Calu3 (cell line): ENCODE data around the gene NEUROD2. TPM values are rescaled to one million over a fixed set of nuclear protein-coding genes. Genes with fewer than 3 reads are reported as not detected.
A peak's percentile ranks its signal among the peaks of the same experiment; 100 is the strongest.

ENCODE experiments used
- BruUV-seq: library from RNA; stranded (reverse); fragments of 400-500 nt; replicated peaks from 2 replicates; lab custom pipeline; 2021; lab: Mats Ljungman, UMichigan
- CTCF ChIA-PET: fragments of 300-600 bp; sonication (Branson Sonifier 250); formaldehyde crosslinking; loops from one replicate; lab custom pipeline; 2022; ENCODE audit warnings: antibody characterized with exemption; lab: Charles Lee
- DNase-seq: peaks from one replicate; pipeline ENCODE4 v3.0.0; 2022
- H3K27ac Mint-ChIP-seq: one replicate; pipeline ENCODE4 v1.8.0; 2022; ENCODE audit warnings: mixed read lengths; ENCODE audit not compliant: unreplicated experiment
- H3K27me3 Mint-ChIP-seq: one replicate; pipeline ENCODE4 v1.8.0; 2022; ENCODE audit warnings: mixed read lengths; ENCODE audit not compliant: unreplicated experiment
- H3K36me3 Mint-ChIP-seq: one replicate; pipeline ENCODE4 v1.8.0; 2022; ENCODE audit warnings: mild to moderate bottlenecking, moderate library complexity, mixed read lengths; ENCODE audit not compliant: insufficient read depth, unreplicated experiment
- H3K4me1 Mint-ChIP-seq: one replicate; pipeline ENCODE4 v1.8.0; 2022; ENCODE audit warnings: mild to moderate bottlenecking, low read depth, mixed read lengths; ENCODE audit not compliant: unreplicated experiment
- H3K4me3 Mint-ChIP-seq: one replicate; pipeline ENCODE4 v1.8.0; 2022; ENCODE audit warnings: mild to moderate bottlenecking, low read depth, moderate library complexity, mixed read lengths; ENCODE audit not compliant: unreplicated experiment
- H3K9me3 Mint-ChIP-seq: one replicate; pipeline ENCODE4 v1.8.0; 2022; ENCODE audit warnings: low read depth, mixed read lengths; ENCODE audit not compliant: unreplicated experiment
- CTCF ChIP-seq: fragments of 200-600 bp; IDR thresholded peaks from one replicate; pipeline ENCODE4 v1.8.0; 2022; ENCODE audit warnings: antibody characterized with exemption; ENCODE audit not compliant: unreplicated experiment
- intact Hi-C: fragments of 100-400 bp; cut with micrococcal nuclease; formaldehyde crosslinking; loops from one replicate; pipeline ENCODE4 v1.10.0; 2022; ENCODE audit not compliant: unreplicated experiment
- total RNA-seq: library from RNA; stranded (reverse); gene quantifications from 2 replicates; pipeline ENCODE4 v1.2.3, GENCODE V29; 2022

Gene NEUROD2
- total RNA-seq, 1 experiment from 2014 or later = not detected

GRCh38 chr17:39617100-39617445 lies 9.4 kb upstream of the NEUROD2 start:
- BruUV-seq = TSS peak; percentile 74
- H3K27me3 Mint-ChIP-seq = peaks cover 97% of the 10 kb centered on the region

GRCh38 chr17:39615434-39615833 lies 7.7 kb upstream of the NEUROD2 start:
- Mint-ChIP-seq H3K4me3 (no peak overlapping the region), H3K9me3 (no peaks in the 10 kb centered on the region), H3K27me3 (peaks cover 99% of the 10 kb centered on the region), H3K27ac (no peak overlapping the region), H3K4me1 (peaks cover 34% of the 10 kb centered on the region), H3K36me3 (peaks cover 51% of the 10 kb centered on the region)
- CTCF ChIA-PET = interaction anchor here (0.6 to 161.2 kb wide), 19 partner anchors 5 to 559 kb away, joined by 3 to 42089 read pairs (median 8); partner anchors contain the start of genes ERBB2, GRB7, GSDMA and GSDMB
- DNase-seq = no peak
- TF ChIP-seq CTCF = no peak
- intact Hi-C loops = loop anchor here (5.0 kb wide), 1 partner anchor 482 kb away; no protein-coding TSS in a partner anchor
- no TSS peak for BruUV-seq

More at GRCh38 chr17:39617100-39617445, 9.4 kb upstream of the NEUROD2 start:
- CTCF ChIA-PET = interaction anchor here (0.6 to 161.2 kb wide), 29 partner anchors 4 to 1000 kb away, joined by 3 to 42089 read pairs (median 7); partner anchors contain the start of genes CSF3, ERBB2, GRB7 and GSDMA
- Mint-ChIP-seq H3K4me3 (peak overlapping the region; percentile 76), H3K9me3 (no peaks in the 10 kb centered on the region), H3K4me1 (peaks cover 42% of the 10 kb centered on the region), H3K36me3 (peaks cover 58% of the 10 kb centered on the region), H3K27ac (peak overlapping the region; percentile 2)
- TF ChIP-seq CTCF = no peak
- intact Hi-C loops = loop anchor here (2.0 to 5.0 kb wide), 2 partner anchors 14 to 480 kb away; no protein-coding TSS in a partner anchor
- DNase-seq = no peak

- BruUV-seq = no TSS peak
- H3K9me3 Mint-ChIP-seq = no peaks in the 10 kb centered on the region
- peaks cover 51% of the 10 kb centered on the region for H3K36me3 Mint-ChIP-seq
- no peak for TF ChIP-seq CTCF
- peaks cover 99% of the 10 kb centered on the region for H3K27me3 Mint-ChIP-seq
- peaks cover 34% of the 10 kb centered on the region for H3K4me1 Mint-ChIP-seq
- no peak overlapping the region for H3K4me3 Mint-ChIP-seq
- peak; percentile 75 for DNase-seq
- no peak overlapping the region for H3K27ac Mint-ChIP-seq
- CTCF ChIA-PET = interaction anchor here (0.6 to 161.2 kb wide), 19 partner anchors 6 to 560 kb away, joined by 3 to 42089 read pairs (median 8); partner anchors contain the start of genes ERBB2, GRB7, GSDMA and GSDMB
- intact Hi-C loops = loop anchor here (5.0 kb wide), 1 partner anchor 483 kb away; no protein-coding TSS in a partner anchor
Observed at GRCh38 chr17:39614545-39615157, 6.9 kb upstream of the NEUROD2 start.

- H3K27ac Mint-ChIP-seq = peak overlapping the region; percentile 2
- H3K4me3 Mint-ChIP-seq = no peak overlapping the region
- peak; percentile 84 for DNase-seq
- peaks cover 41% of the 10 kb centered on the region for H3K36me3 Mint-ChIP-seq
- no TSS peak for BruUV-seq
- H3K9me3 Mint-ChIP-seq = no peaks in the 10 kb centered on the region
- H3K4me1 Mint-ChIP-seq = peaks cover 19% of the 10 kb centered on the region
- peaks cover 99% of the 10 kb centered on the region for H3K27me3 Mint-ChIP-seq
- no peak for TF ChIP-seq CTCF
- intact Hi-C loops = no loop called here
- CTCF ChIA-PET = interaction anchor here (0.6 to 161.2 kb wide), 30 partner anchors 8 to 1718 kb away, joined by 3 to 42089 read pairs (median 4); partner anchors contain the start of genes ERBB2, GRB7, GSDMA and GSDMB
Observed at GRCh38 chr17:39612935-39613464, 5.3 kb upstream of the NEUROD2 start.
